ENCODE results near the gene VPS9D1.
"Not testable (repeated sequence)": the region's sequence is repeated elsewhere in the genome, so short reads cannot be mapped to it uniquely, and the experiment has no call there.

VPS9D1 gene

GRCh38 chr16:89691986-89692569, 28.6 kb downstream of the VPS9D1 start:
- no peak for DNase-seq

GRCh38 chr16:89691231-89691985, 29.3 kb downstream of the VPS9D1 start:
- DNase-seq: no peak

- DNase-seq: no peak
Measured at GRCh38 chr16:89690392-89690901, 30.3 kb downstream of the VPS9D1 start.

GRCh38 chr16:89689621-89690020, 31.1 kb downstream of the VPS9D1 start:
- not testable (repeated sequence) for DNase-seq

- no peak for DNase-seq
Measured at GRCh38 chr16:89689142-89689541, 31.6 kb downstream of the VPS9D1 start.

- peak; percentile 55 for DNase-seq
Measured at GRCh38 chr16:89688395-89688794, 32.3 kb downstream of the VPS9D1 start.

GRCh38 chr16:89687092-89687940, 33.4 kb downstream of the VPS9D1 start:
- peak; percentile 51 for DNase-seq

GRCh38 chr16:89686520-89687091, 34.1 kb downstream of the VPS9D1 start, which contains the start of gene CDK10:
Gene CDK10, plus strand, starts transcription at chr16:89686689. Its CDS starts 22 bp downstream, at chr16:89686711.
- DNase-seq: peak; percentile 93

GRCh38 chr16:89685916-89686315, 34.8 kb downstream of the VPS9D1 start:
- DNase-seq: no peak

- peak; percentile 11 for DNase-seq
Measured at GRCh38 chr16:89678258-89678657, 42.4 kb downstream of the VPS9D1 start.

GRCh38 chr16:89672177-89672941, 48.3 kb downstream of the VPS9D1 start:
- no peak for DNase-seq

GRCh38 chr16:89671565-89671964, 49.1 kb downstream of the VPS9D1 start:
- not testable (repeated sequence) for DNase-seq

- DNase-seq: no peak
Measured at GRCh38 chr16:89670496-89671431, 49.9 kb downstream of the VPS9D1 start.

GRCh38 chr16:89669755-89670154, 50.9 kb downstream of the VPS9D1 start:
- no peak for DNase-seq

- DNase-seq: no peak
Measured at GRCh38 chr16:89668790-89669158, 51.9 kb downstream of the VPS9D1 start.

GRCh38 chr16:89667633-89668032, 53.1 kb downstream of the VPS9D1 start:
- DNase-seq: no peak

- DNase-seq: peak; percentile 12
Measured at GRCh38 chr16:89667000-89667399, 53.7 kb downstream of the VPS9D1 start.

- DNase-seq: not testable (repeated sequence)
Measured at GRCh38 chr16:89664238-89664637, 56.5 kb downstream of the VPS9D1 start.

- DNase-seq: no peak
Measured at GRCh38 chr16:89661215-89661614, 59.5 kb downstream of the VPS9D1 start.

- no peak for DNase-seq
Measured at GRCh38 chr16:89660146-89660545, 60.6 kb downstream of the VPS9D1 start.
